ENCODE data around the gene NBL1. TPM values are rescaled to one million over a fixed set of nuclear protein-coding genes. Genes with fewer than 3 reads are reported as not detected.

NBL1 gene, protein sequence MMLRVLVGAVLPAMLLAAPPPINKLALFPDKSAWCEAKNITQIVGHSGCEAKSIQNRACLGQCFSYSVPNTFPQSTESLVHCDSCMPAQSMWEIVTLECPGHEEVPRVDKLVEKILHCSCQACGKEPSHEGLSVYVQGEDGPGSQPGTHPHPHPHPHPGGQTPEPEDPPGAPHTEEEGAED
- 7.0 and 7.8 TPM in 2 replicates for total RNA-seq
- long read RNA-seq = 0 reads

GRCh38 chr1:19643602-19644394 is at the start of gene NBL1:
TSS of gene NBL1 (plus strand) at chr1:19644311. CDS start at chr1:19655031, 10,720 bp downstream.
- no peaks in the 10 kb centered on the region for H3K36me3 Mint-ChIP-seq (ENCODE audit: low read depth)
- H3K27me3 Mint-ChIP-seq (ENCODE audit: low read depth) = peaks cover 68% of the 10 kb centered on the region
- DNase-seq (ENCODE audit: low read depth, low spot score) = no peak
- peaks cover 8% of the 10 kb centered on the region for H3K4me1 Mint-ChIP-seq
- peak within 1 kb of the TSS; percentile 93 for H3K4me3 Mint-ChIP-seq
- H3K27ac Mint-ChIP-seq (ENCODE audit: unreplicated experiment) = peak within 1 kb of the TSS; percentile 87
- TF ChIP-seq, protein P1, sequence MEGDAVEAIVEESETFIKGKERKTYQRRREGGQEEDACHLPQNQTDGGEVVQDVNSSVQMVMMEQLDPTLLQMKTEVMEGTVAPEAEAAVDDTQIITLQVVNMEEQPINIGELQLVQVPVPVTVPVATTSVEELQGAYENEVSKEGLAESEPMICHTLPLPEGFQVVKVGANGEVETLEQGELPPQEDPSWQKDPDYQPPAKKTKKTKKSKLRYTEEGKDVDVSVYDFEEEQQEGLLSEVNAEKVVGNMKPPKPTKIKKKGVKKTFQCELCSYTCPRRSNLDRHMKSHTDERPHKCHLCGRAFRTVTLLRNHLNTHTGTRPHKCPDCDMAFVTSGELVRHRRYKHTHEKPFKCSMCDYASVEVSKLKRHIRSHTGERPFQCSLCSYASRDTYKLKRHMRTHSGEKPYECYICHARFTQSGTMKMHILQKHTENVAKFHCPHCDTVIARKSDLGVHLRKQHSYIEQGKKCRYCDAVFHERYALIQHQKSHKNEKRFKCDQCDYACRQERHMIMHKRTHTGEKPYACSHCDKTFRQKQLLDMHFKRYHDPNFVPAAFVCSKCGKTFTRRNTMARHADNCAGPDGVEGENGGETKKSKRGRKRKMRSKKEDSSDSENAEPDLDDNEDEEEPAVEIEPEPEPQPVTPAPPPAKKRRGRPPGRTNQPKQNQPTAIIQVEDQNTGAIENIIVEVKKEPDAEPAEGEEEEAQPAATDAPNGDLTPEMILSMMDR (conservative IDR thresholded peaks at IDR 0.05) = no peak
- H3K9me3 Mint-ChIP-seq = no peaks in the 10 kb centered on the region

- TF ChIP-seq, protein P1 (conservative IDR thresholded peaks at IDR 0.05) = no peak
- Mint-ChIP-seq H3K27me3 (ENCODE audit: low read depth) (peaks cover 24% of the 10 kb centered on the region), H3K4me3 (peak overlapping the region; percentile 100), H3K27ac (ENCODE audit: unreplicated experiment) (peak overlapping the region; percentile 97), H3K9me3 (no peaks in the 10 kb centered on the region), H3K36me3 (ENCODE audit: low read depth) (peaks cover 2% of the 10 kb centered on the region), H3K4me1 (peaks cover 27% of the 10 kb centered on the region)
- no peak for DNase-seq (ENCODE audit: low read depth, low spot score)
These were observed 47.9 kb upstream of the NBL1 start for GRCh38 chr1:19596065-19596713.

DNA sequence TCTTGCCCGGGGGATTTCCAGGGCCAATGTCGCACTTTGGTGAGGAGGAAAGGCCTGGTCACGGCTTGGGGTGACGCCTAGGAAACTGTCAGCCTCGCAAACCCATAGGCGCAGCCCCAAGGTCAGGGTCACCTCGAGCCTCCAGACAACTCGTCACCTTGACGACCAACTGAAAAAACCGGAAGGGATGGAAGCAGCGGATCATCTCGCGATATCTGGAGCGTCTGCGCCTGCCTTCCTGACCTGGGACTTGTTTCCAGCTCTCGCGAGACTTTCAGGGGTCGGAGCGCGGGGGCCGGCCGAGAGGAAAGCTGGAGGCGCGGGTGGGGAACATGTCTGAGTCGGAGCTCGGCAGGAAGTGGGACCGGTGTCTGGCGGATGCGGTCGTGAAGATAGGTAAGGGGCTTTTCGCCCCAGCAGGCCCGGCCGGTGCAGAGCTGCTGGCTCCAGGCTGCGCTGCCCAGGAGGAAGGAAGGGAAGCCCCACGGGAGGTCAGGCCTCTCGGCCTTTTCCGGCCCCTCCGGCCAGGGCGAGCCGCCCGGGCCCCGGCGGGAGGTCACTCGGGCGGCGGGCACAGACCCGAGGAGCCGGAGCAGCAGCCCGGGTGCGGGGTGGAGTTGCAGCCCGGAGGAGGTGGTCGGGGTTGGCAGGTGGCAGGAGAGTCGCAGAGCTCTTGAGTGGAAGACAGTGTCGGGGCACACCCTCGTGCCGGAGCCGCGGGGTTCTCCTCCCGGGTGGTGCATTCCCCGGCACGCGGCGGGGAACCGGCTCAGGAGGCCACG is 47.2 kb upstream of the NBL1 start:
- peak overlapping the region; percentile 100 for H3K4me3 Mint-ChIP-seq
- peak overlapping the region; percentile 97 for H3K27ac Mint-ChIP-seq (ENCODE audit: unreplicated experiment)
- peaks cover 17% of the 10 kb centered on the region for H3K27me3 Mint-ChIP-seq (ENCODE audit: low read depth)
- peaks cover 31% of the 10 kb centered on the region for H3K4me1 Mint-ChIP-seq
- peak; percentile 92 for DNase-seq (ENCODE audit: low read depth, low spot score)
- TF ChIP-seq, protein P1 (conservative IDR thresholded peaks at IDR 0.05) = no peak
- no peaks in the 10 kb centered on the region for H3K9me3 Mint-ChIP-seq
- peaks cover 2% of the 10 kb centered on the region for H3K36me3 Mint-ChIP-seq (ENCODE audit: low read depth)

- no peak for DNase-seq (ENCODE audit: low read depth, low spot score)
- Mint-ChIP-seq H3K9me3 (no peaks in the 10 kb centered on the region), H3K27me3 (ENCODE audit: low read depth) (peaks cover 10% of the 10 kb centered on the region), H3K4me1 (peaks cover 32% of the 10 kb centered on the region), H3K36me3 (ENCODE audit: low read depth) (peaks cover 2% of the 10 kb centered on the region), H3K4me3 (peak overlapping the region; percentile 100), H3K27ac (ENCODE audit: unreplicated experiment) (peak overlapping the region; percentile 65)
- TF ChIP-seq, protein P1 (conservative IDR thresholded peaks at IDR 0.05) = no peak
These were observed 46.4 kb upstream of the NBL1 start for GRCh38 chr1:19597496-19598309.
